ENCODE data around the gene RFX7. TPM values are rescaled to one million over a fixed set of nuclear protein-coding genes. Genes with fewer than 3 reads are reported as not detected.
"Not testable (repeated sequence)": the region's sequence is repeated elsewhere in the genome, so short reads cannot be mapped to it uniquely, and the experiment has no call there.

The RFX7 gene
- total and polyA plus RNA-seq, 10 donors = 2.7 to 30.2 (median 20.9) TPM

- TF ChIP-seq POLR2AphosphoS5 (IDR thresholded peaks at IDR 0.05) (no peak), POLR2A (IDR thresholded peaks at IDR 0.05) (no peak), CTCF (IDR thresholded peaks at IDR 0.05 in 8 of 11, conservative IDR thresholded peaks at IDR 0.05 in 3 of 11) (no peak)
- H3K27me3 ChIP-seq (replicated peaks in 1 of 7) = no peaks in the 10 kb centered on the region
- no peak for DNase-seq
- H3K4me1 ChIP-seq = no peaks in the 10 kb centered on the region
- intact Hi-C loops (cut with DNase I; ENCODE audit: low total_unique reads) = no loop called here
- WGBS, 5 donors = 72 to 75% (median 74%) methylated on average over 4 of the region's 4 CpGs
- H3K4me3 ChIP-seq = no peak overlapping the region
- H3K27ac ChIP-seq = no peak overlapping the region
- H3K9me3 ChIP-seq = peaks cover 0 to 22% (median 4%) of the 10 kb centered on the region in 8 donors
- H3K36me3 ChIP-seq = no peaks in the 10 kb centered on the region
Observed at GRCh38 chr15:56261854-56262509, 18.3 kb upstream of the RFX7 start.

- H3K4me3 ChIP-seq; intact Hi-C loops (cut with DNase I; ENCODE audit: low total_unique reads); H3K36me3 ChIP-seq; H3K4me1 ChIP-seq; H3K27ac ChIP-seq; DNase-seq; H3K27me3 ChIP-seq (replicated peaks in 1 of 7): not testable (repeated sequence)
- WGBS, 5 donors = 77 to 92% (median 87%) methylated on average over 1 of the region's 1 CpG
- H3K9me3 ChIP-seq = peaks cover 0 to 20% (median 4%) of the 10 kb centered on the region in 8 donors
Observed at GRCh38 chr15:56257306-56257705, 13.6 kb upstream of the RFX7 start.

GRCh38 chr15:56254265-56254664 lies 10.6 kb upstream of the RFX7 start:
- H3K36me3 ChIP-seq = no peaks in the 10 kb centered on the region
- H3K27ac ChIP-seq = no peak overlapping the region
- peak overlapping the region in 1 of 8 donors; percentile 3 for H3K4me3 ChIP-seq
- intact Hi-C loops (cut with DNase I; ENCODE audit: low total_unique reads) = no loop called here
- H3K9me3 ChIP-seq = peaks cover 0 to 11% (median under 1%) of the 10 kb centered on the region in 8 donors
- no peak for TF ChIP-seq CTCF (IDR thresholded peaks at IDR 0.05 in 8 of 11, conservative IDR thresholded peaks at IDR 0.05 in 3 of 11)
- TF ChIP-seq POLR2A (IDR thresholded peaks at IDR 0.05) = no peak
- TF ChIP-seq POLR2AphosphoS5 (IDR thresholded peaks at IDR 0.05) = no peak
- no peaks in the 10 kb centered on the region for H3K27me3 ChIP-seq (replicated peaks in 1 of 7)
- no peak for DNase-seq
- H3K4me1 ChIP-seq = no peaks in the 10 kb centered on the region

- intact Hi-C loops (cut with DNase I; ENCODE audit: low total_unique reads) = no loop called here
- Histone ChIP-seq H3K4me1 (no peaks in the 10 kb centered on the region), H3K27ac (no peak overlapping the region), H3K9me3 (no peaks in the 10 kb centered on the region), H3K36me3 (no peaks in the 10 kb centered on the region), H3K27me3 (replicated peaks in 1 of 7) (no peaks in the 10 kb centered on the region), H3K4me3 (no peak overlapping the region)
- no peak for TF ChIP-seq POLR2AphosphoS5 (IDR thresholded peaks at IDR 0.05)
- TF ChIP-seq POLR2A (IDR thresholded peaks at IDR 0.05) = no peak
- TF ChIP-seq CTCF (IDR thresholded peaks at IDR 0.05 in 8 of 11, conservative IDR thresholded peaks at IDR 0.05 in 3 of 11) = no peak
- DNase-seq = no peak
- 35 to 51% (median 44%) methylated on average over 2 of the region's 2 CpGs for WGBS, 5 donors
Observed at GRCh38 chr15:56252386-56252785, 8.7 kb upstream of the RFX7 start.

All from spleen (tissue), 11 donors.